Stimulated activated naive B cell treated with anti-CD40 and anti-IgM and Interleukin-4, amounts not matched to agents 10 μg/mL and 1 μg/mL and 100 μg/mL, for 72 hours (primary cell): ENCODE measurements around the gene ZNF816.
"Not testable (repeated sequence)": the region's sequence is repeated elsewhere in the genome, so short reads cannot be mapped to it uniquely, and the experiment has no call there.

Experiments
- ATAC-seq, 2 donors: fragments of 150-1000 bp; cut with Tn5 transposase; replicated peaks; 2 replicates each; pipeline ENCODE4 v1.10.0; 2021; ENCODE audit warnings: moderate library complexity in 1 of 2
- DNase-seq: peaks from one replicate; pipeline ENCODE4 v3.0.0; 2021
- H3K27ac Mint-ChIP-seq: one replicate; pipeline ENCODE4 v1.8.0; 2022; ENCODE audit warnings: mild to moderate bottlenecking, mixed read lengths
- H3K27me3 Mint-ChIP-seq, 2 donors: one replicate each; pipeline ENCODE4 v1.8.0; 2022; ENCODE audit warnings: mixed read lengths in 2 of 2
- H3K36me3 Mint-ChIP-seq, 2 donors: one replicate each; pipeline ENCODE4 v1.8.0; 2022; ENCODE audit warnings: mixed read lengths in 2 of 2, mild to moderate bottlenecking in 1 of 2
- H3K4me1 Mint-ChIP-seq, 2 donors: one replicate each; pipeline ENCODE4 v1.8.0; 2022; ENCODE audit warnings: mixed read lengths in 2 of 2, mild to moderate bottlenecking in 1 of 2
- H3K4me3 Mint-ChIP-seq, 2 donors: one replicate each; pipeline ENCODE4 v1.8.0; 2022; ENCODE audit warnings: mild to moderate bottlenecking in 2 of 2, mixed read lengths in 2 of 2, moderate library complexity in 1 of 2
- H3K9me3 Mint-ChIP-seq, 2 donors: one replicate each; pipeline ENCODE4 v1.8.0; 2022; ENCODE audit warnings: mixed read lengths in 2 of 2, mild to moderate bottlenecking in 1 of 2

The ZNF816 gene

GRCh38 chr19:52990759-52991418, 28.2 kb upstream of the ZNF816 start:
- no peak for DNase-seq
- peaks cover 11 to 13% of the 10 kb centered on the region in 2 donors for H3K9me3 Mint-ChIP-seq
- peaks cover 7 to 20% of the 10 kb centered on the region in 2 donors for H3K36me3 Mint-ChIP-seq
- no peak for ATAC-seq
- H3K4me1 Mint-ChIP-seq = peaks cover 10 to 13% of the 10 kb centered on the region in 2 donors
- no peak overlapping the region for H3K4me3 Mint-ChIP-seq
- H3K27ac Mint-ChIP-seq = no peak overlapping the region
- peaks cover 10 to 19% of the 10 kb centered on the region in 2 donors for H3K27me3 Mint-ChIP-seq

DNA sequence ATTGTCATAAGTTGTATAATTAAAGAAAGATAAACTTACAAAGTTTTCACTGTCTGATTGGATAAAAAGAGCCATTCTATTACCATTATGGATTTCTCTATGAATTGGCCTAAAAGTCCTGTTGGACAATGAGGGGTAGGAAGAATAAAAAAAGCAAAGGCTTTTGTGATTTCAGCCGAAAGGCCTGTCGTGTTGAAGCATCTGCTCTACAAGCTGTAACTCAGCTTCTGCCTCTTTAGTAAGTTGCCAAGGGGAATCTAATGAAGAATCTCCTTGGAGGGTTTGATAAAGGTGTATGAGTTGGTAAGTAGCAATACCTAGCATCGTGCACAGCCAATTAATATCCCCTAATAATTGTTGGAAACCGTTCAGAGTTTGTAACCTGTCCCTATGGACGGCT, 25.8 kb upstream of the ZNF816 start:
- H3K36me3 Mint-ChIP-seq = peaks cover 6 to 26% of the 10 kb centered on the region in 2 donors
- peaks cover 10 to 13% of the 10 kb centered on the region in 2 donors for H3K4me1 Mint-ChIP-seq
- no peak overlapping the region for H3K27ac Mint-ChIP-seq
- H3K4me3 Mint-ChIP-seq = no peak overlapping the region
- peaks cover 16 to 17% of the 10 kb centered on the region in 2 donors for H3K9me3 Mint-ChIP-seq
- ATAC-seq = no peak
- H3K27me3 Mint-ChIP-seq = peaks cover 10 to 13% of the 10 kb centered on the region in 2 donors
- DNase-seq = no peak

DNA sequence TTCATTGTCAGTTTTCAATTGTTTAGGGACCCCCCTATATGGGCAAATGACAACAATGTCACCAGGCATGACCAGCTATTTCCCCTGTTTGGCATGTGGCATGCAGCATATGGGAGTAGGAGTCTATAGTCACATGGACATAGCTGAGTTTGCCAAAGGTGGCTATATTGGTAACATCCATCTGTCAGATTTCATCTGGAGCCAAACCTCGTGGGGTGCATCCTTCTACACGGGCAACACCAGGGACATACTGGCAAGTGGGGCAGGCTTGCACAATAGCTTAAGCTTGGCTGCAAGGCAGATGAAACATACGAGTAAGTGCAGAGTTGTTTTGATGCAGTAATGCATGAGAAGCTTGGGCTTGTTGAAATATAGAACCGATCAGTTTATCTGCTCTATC, 24.5 kb upstream of the ZNF816 start:
- Mint-ChIP-seq H3K27me3 (peaks cover 5 to 6% of the 10 kb centered on the region in 2 donors), H3K9me3 (peaks cover 15 to 16% of the 10 kb centered on the region in 2 donors), H3K27ac (no peak overlapping the region), H3K4me1 (peaks cover 0 to 5% of the 10 kb centered on the region in 2 donors), H3K4me3 (no peak overlapping the region), H3K36me3 (peaks cover 6 to 23% of the 10 kb centered on the region in 2 donors)
- DNase-seq (no peak), ATAC-seq (no peak)

DNA sequence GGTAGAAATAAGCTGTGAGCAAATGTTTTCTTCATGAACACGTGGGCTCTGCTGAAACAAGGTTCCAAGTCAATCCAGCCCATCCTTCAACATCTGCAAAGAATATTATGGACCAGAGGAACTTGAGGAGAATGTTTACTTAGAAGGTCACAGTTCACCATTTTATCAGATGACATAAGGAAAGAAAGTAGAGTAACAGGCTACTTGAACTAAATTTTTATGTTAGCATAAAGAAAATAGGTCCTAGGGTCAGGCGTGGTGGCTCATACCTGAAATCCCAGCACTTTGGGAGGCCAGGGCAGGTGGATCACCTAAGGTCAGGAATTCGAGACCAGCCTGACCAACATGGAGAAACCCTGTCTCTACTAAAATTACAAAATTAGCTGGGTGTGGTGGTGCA, 20.5 kb upstream of the ZNF816 start:
- H3K9me3 Mint-ChIP-seq = peaks cover 14 to 18% of the 10 kb centered on the region in 2 donors
- H3K36me3 Mint-ChIP-seq = peaks cover 7 to 21% of the 10 kb centered on the region in 2 donors
- H3K4me1 Mint-ChIP-seq, H3K4me3 Mint-ChIP-seq, DNase-seq, H3K27ac Mint-ChIP-seq, ATAC-seq: not testable (repeated sequence)
- peaks cover 3 to 16% of the 10 kb centered on the region in 2 donors for H3K27me3 Mint-ChIP-seq

GRCh38 chr19:52981329-52981728, 18.6 kb upstream of the ZNF816 start:
- DNase-seq (no peak), ATAC-seq (no peak)
- H3K27me3 Mint-ChIP-seq = peaks cover 3 to 16% of the 10 kb centered on the region in 2 donors
- H3K27ac Mint-ChIP-seq = no peak overlapping the region
- H3K9me3 Mint-ChIP-seq = peaks cover 9 to 12% of the 10 kb centered on the region in 2 donors
- peaks cover 2 to 13% of the 10 kb centered on the region in 2 donors for H3K36me3 Mint-ChIP-seq
- H3K4me1 Mint-ChIP-seq = no peaks in the 10 kb centered on the region
- H3K4me3 Mint-ChIP-seq = no peak overlapping the region

DNA sequence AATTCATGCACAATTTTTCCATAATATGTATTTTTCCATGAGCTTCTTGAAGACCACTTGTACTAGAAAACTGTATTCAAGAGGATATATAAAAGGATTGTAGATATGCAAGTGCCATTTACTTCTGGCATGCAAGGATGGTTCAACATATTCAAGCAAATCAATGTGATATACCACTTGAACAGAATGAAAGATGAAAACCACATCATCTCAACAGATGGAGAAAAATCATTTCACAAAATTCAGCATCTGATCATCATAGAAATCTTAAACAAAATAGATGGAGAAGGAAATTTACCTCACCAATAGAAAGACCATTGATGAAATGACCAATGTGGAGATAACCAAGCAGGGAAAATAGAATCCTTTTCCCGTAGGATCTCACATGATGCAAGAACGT, 5.1 kb upstream of the ZNF816 start:
- Mint-ChIP-seq H3K36me3 (peaks cover 13 to 23% of the 10 kb centered on the region in 2 donors), H3K9me3 (peaks cover 17 to 21% of the 10 kb centered on the region in 2 donors), H3K4me1 (peaks cover 5 to 9% of the 10 kb centered on the region in 2 donors), H3K27me3 (peaks cover 0 to 12% of the 10 kb centered on the region in 2 donors), H3K4me3 (no peak overlapping the region), H3K27ac (no peak overlapping the region)
- DNase-seq (no peak), ATAC-seq (no peak)

DNA sequence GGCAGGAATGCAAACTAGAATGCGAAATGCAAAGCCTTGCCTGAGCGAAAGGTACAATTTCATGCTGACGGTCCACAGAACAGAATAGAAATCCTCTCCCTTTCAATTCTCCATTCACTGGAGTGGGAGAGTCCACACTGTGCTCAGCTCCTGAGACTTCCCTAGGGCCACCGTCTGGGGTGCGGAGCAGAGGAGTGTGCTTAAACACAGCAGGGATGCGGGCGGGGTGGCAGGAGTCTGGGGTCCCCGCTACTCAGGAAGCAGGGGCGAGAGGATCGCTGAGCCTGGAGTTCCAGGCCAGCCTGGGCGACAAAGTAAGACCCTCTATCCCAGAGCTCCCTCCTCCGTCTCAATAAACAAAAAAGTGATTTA, 552 bp upstream of the ZNF816 start:
- peaks cover 20 to 29% of the 10 kb centered on the region in 2 donors for H3K36me3 Mint-ChIP-seq
- peaks cover 11 to 17% of the 10 kb centered on the region in 2 donors for H3K9me3 Mint-ChIP-seq
- DNase-seq (no peak), ATAC-seq (peak; percentile 15 to 22)
- peaks cover 11 to 30% of the 10 kb centered on the region in 2 donors for H3K4me1 Mint-ChIP-seq
- peak overlapping the region; percentile 91 for H3K27ac Mint-ChIP-seq
- H3K4me3 Mint-ChIP-seq = peak overlapping the region; percentile 93 to 94
- no peaks in the 10 kb centered on the region for H3K27me3 Mint-ChIP-seq

- H3K27ac Mint-ChIP-seq = peak overlapping the region; percentile 91
- peaks cover 31 to 37% of the 10 kb centered on the region in 2 donors for H3K36me3 Mint-ChIP-seq
- peaks cover 11 to 30% of the 10 kb centered on the region in 2 donors for H3K4me1 Mint-ChIP-seq
- H3K9me3 Mint-ChIP-seq = peaks cover 8 to 13% of the 10 kb centered on the region in 2 donors
- H3K4me3 Mint-ChIP-seq = peak overlapping the region; percentile 93 to 94
- ATAC-seq (no peak), DNase-seq (no peak)
- H3K27me3 Mint-ChIP-seq = no peaks in the 10 kb centered on the region
Measured at GRCh38 chr19:52961981-52962380, 700 bp downstream of the ZNF816 start.

- H3K4me1 Mint-ChIP-seq = peaks cover 11 to 30% of the 10 kb centered on the region in 2 donors
- H3K27me3 Mint-ChIP-seq = no peaks in the 10 kb centered on the region
- ATAC-seq (no peak), DNase-seq (no peak)
- H3K36me3 Mint-ChIP-seq = peaks cover 52 to 58% of the 10 kb centered on the region in 2 donors
- H3K27ac Mint-ChIP-seq = no peak overlapping the region
- H3K4me3 Mint-ChIP-seq = no peak overlapping the region
- H3K9me3 Mint-ChIP-seq = peaks cover 18 to 24% of the 10 kb centered on the region in 2 donors
Measured at GRCh38 chr19:52959613-52960295, 2.9 kb downstream of the ZNF816 start.

DNA sequence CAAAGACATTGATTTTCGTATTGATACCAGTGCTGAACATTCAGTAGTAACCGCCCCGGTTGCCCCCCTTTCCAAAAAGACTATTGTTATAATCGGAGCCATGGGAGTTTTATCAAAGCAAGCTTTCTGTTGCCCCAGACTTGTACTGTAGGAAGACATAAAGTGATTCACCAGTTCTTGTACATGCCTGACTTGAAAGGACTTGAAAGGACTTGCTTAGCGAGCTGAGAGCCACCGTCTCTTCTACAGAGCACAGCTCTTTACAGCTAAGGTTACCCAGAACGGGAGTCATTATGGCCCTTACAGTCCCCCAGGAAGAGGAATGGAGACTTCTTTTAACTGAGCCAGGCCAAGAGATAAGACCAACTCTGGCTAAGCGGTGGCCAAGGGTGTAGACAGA, 5.1 kb downstream of the ZNF816 start:
- DNase-seq = no peak
- Mint-ChIP-seq H3K27me3 (no peaks in the 10 kb centered on the region), H3K36me3 (peaks cover 68 to 76% of the 10 kb centered on the region in 2 donors), H3K27ac (no peak overlapping the region), H3K4me3 (no peak overlapping the region), H3K4me1 (peaks cover 6 to 21% of the 10 kb centered on the region in 2 donors), H3K9me3 (peaks cover 18 to 25% of the 10 kb centered on the region in 2 donors)
- no peak for ATAC-seq

GRCh38 chr19:52956917-52957316, 5.8 kb downstream of the ZNF816 start:
- peaks cover 6 to 20% of the 10 kb centered on the region in 2 donors for H3K4me1 Mint-ChIP-seq
- no peak overlapping the region for H3K4me3 Mint-ChIP-seq
- H3K9me3 Mint-ChIP-seq = peaks cover 18 to 31% of the 10 kb centered on the region in 2 donors
- peaks cover 75 to 83% of the 10 kb centered on the region in 2 donors for H3K36me3 Mint-ChIP-seq
- no peak overlapping the region for H3K27ac Mint-ChIP-seq
- ATAC-seq (no peak), DNase-seq (no peak)
- no peaks in the 10 kb centered on the region for H3K27me3 Mint-ChIP-seq

DNA sequence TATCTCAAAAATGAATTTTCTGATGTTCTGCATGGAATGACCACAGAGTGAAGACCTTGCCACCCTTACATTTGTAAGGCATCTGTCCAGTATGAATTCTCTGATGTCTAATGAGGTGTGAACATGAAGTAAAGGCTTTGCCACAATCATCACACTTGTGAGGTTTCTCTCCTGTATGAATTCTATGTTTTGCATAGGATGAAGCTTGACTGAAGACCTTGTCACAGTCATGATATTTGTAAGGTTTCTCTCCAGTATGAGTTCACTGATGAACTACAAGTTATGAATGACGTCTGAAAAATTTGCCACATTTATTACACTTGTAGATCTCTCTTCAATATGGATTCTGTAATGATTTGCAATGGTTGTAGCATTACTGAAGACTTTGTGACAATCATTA, 13.3 kb downstream of the ZNF816 start:
- no peaks in the 10 kb centered on the region for H3K4me1 Mint-ChIP-seq
- no peaks in the 10 kb centered on the region for H3K27me3 Mint-ChIP-seq
- peaks cover 54 to 57% of the 10 kb centered on the region in 2 donors for H3K36me3 Mint-ChIP-seq

DNA sequence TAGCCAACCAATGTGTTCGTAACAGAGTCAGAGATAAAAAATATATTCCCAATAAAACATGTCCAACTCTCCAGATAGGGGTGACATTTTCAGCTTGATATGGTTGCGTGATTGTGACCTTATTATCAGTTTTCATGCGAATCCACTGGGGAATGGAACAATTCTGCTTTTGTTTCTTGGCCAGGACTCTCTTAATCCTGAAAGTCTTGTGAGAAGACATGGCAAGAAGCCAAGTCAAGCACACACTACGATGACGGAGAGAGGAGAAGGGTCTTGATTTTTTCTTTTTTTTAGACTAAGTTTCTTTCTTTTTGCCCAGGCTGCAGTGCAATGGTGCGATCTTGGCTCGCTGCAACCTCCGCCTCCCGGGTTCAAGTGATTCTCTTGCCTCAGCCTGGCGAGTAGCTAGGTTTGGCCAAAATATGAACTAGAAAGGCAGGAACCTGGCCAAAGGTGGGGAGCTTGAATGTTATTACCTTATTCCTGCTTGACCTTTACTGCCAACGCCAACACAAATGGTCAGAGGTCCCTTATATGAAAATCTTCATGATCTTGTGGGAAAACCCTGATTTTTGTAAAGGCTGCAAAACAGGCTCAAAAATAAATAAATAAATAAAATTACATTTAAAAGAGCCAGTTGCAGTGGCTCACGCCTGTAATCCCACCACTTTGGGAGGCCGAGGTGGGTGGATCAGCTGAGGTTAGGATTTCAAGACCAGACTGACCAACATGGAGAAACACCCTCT, 14.5 kb downstream of the ZNF816 start:
- Mint-ChIP-seq H3K36me3 (peaks cover 45 to 50% of the 10 kb centered on the region in 2 donors), H3K9me3 (peaks cover 18 to 28% of the 10 kb centered on the region in 2 donors), H3K4me1 (no peaks in the 10 kb centered on the region), H3K4me3 (no peak overlapping the region), H3K27me3 (no peaks in the 10 kb centered on the region), H3K27ac (no peak overlapping the region)
- ATAC-seq = no peak
- no peak for DNase-seq

More for the DNA sequence above, 13.3 kb downstream of the ZNF816 start:
- Mint-ChIP-seq H3K27ac (no peak overlapping the region), H3K4me3 (no peak overlapping the region), H3K9me3 (peaks cover 18 to 28% of the 10 kb centered on the region in 2 donors)
- DNase-seq = no peak
- no peak for ATAC-seq
